Measurements from ENCODE around the gene VEPH1. TPM values are rescaled to one million over a fixed set of nuclear protein-coding genes. Genes with fewer than 3 reads are reported as not detected.
A peak's percentile ranks its signal among the peaks of the same experiment; 100 is the strongest.

The VEPH1 gene
- polyA plus RNA-seq, 1 experiment: 17.9 TPM

DNA sequence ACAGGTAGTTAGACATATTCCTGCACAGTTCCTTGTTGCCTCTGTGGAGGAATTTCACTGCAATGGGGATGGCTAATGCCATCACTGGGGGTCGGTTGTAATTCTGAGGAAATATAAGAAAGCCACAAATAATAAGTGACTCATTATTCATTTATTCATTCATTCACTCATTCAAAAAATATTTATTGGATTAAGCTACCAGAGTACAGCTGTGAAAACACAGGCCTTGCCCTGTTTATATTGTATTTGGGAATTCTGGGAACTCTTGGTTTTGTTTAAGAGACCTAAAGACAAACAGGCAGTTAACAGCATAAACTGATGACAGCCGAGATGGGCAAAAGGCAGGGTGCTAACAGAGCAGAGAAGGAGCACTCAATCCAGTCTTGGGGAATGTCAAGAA lies 43.0 kb downstream of the VEPH1 start:
- ChIA-PET CTCF (interaction anchor here (1.2 kb wide), 1 partner anchor 33 kb away, joined by 4 read pairs; no protein-coding TSS in a partner anchor), POLR2A (interaction anchor here (0.6 kb wide), 1 partner anchor 223 kb away, joined by 3 read pairs; no protein-coding TSS in a partner anchor)
- Histone ChIP-seq H3K36me3 (ENCODE audit: control insufficient read depth, insufficient read depth, low read length) (no peaks in the 10 kb centered on the region), H3K4me3 (ENCODE audit: low read depth, low read length) (no peak overlapping the region), H3K27me3 (ENCODE audit: control insufficient read depth, insufficient read depth, low read length) (no peaks in the 10 kb centered on the region)
- peak; percentile 70 for DNase-seq (ENCODE audit: low read depth)
- TF ChIP-seq, protein P1, sequence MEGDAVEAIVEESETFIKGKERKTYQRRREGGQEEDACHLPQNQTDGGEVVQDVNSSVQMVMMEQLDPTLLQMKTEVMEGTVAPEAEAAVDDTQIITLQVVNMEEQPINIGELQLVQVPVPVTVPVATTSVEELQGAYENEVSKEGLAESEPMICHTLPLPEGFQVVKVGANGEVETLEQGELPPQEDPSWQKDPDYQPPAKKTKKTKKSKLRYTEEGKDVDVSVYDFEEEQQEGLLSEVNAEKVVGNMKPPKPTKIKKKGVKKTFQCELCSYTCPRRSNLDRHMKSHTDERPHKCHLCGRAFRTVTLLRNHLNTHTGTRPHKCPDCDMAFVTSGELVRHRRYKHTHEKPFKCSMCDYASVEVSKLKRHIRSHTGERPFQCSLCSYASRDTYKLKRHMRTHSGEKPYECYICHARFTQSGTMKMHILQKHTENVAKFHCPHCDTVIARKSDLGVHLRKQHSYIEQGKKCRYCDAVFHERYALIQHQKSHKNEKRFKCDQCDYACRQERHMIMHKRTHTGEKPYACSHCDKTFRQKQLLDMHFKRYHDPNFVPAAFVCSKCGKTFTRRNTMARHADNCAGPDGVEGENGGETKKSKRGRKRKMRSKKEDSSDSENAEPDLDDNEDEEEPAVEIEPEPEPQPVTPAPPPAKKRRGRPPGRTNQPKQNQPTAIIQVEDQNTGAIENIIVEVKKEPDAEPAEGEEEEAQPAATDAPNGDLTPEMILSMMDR (IDR thresholded peaks at IDR 0.05; ENCODE audit: insufficient read depth, low read depth, low read length): no peak

DNA sequence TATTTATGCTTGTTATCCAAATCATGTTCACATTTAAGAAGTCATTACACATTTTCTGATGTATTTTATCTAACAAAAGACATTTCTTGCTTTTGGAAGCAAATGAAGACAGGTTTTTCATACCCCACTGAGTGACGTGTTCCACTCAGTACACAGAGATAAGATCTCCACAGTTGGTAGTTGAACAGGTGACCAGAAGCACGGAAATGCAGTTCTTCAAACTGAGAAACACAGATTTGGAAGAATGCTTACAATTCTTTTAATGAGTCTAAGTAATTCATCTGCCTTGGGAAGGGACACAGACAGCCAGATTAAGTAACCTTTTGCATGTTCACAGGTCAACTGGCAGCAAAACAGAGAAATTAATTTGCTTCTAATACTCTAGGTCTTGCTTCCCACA lies 43.5 kb downstream of the VEPH1 start:
- H3K4me3 ChIP-seq (ENCODE audit: low read depth, low read length): no peak overlapping the region
- no peaks in the 10 kb centered on the region for H3K36me3 ChIP-seq (ENCODE audit: control insufficient read depth, insufficient read depth, low read length)
- DNase-seq (ENCODE audit: low read depth): no peak
- ChIA-PET CTCF (interaction anchor here (1.0 to 1.2 kb wide), 2 partner anchors 33 to 147 kb away, joined by 3 to 4 read pairs; no protein-coding TSS in a partner anchor), POLR2A (no interaction called here)
- TF ChIP-seq, protein P1 (IDR thresholded peaks at IDR 0.05; ENCODE audit: insufficient read depth, low read depth, low read length): no peak
- no peaks in the 10 kb centered on the region for H3K27me3 ChIP-seq (ENCODE audit: control insufficient read depth, insufficient read depth, low read length)

DNA sequence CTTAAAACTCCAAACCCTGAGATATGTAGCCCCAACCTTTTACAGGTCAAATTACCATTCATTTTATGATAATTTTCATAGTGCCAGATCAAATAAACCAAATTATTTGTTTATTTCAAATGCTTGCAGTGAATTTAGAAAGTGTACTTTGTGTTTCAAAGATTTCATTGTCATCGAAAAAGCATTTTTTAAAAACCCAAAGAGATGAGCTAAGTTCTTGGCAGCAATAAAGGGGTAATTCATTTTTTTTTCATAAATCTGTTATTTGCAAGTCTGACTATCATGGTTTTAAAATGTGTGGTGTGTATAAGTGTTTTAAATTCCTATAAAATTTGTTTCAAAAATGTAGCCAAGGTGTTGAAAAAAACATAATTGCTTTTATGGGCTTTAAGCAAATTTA lies 49.4 kb downstream of the VEPH1 start:
- ChIA-PET POLR2A (no interaction called here), CTCF (interaction anchor here (0.7 to 1.0 kb wide), 2 partner anchors 249 to 422 kb away, joined by 3 read pairs; no protein-coding TSS in a partner anchor)
- H3K36me3 ChIP-seq (ENCODE audit: control insufficient read depth, insufficient read depth, low read length): no peaks in the 10 kb centered on the region
- DNase-seq (ENCODE audit: low read depth): no peak
- TF ChIP-seq, protein P1 (IDR thresholded peaks at IDR 0.05; ENCODE audit: insufficient read depth, low read depth, low read length): no peak
- no peak overlapping the region for H3K4me3 ChIP-seq (ENCODE audit: low read depth, low read length)
- H3K27me3 ChIP-seq (ENCODE audit: control insufficient read depth, insufficient read depth, low read length): no peaks in the 10 kb centered on the region

DNA sequence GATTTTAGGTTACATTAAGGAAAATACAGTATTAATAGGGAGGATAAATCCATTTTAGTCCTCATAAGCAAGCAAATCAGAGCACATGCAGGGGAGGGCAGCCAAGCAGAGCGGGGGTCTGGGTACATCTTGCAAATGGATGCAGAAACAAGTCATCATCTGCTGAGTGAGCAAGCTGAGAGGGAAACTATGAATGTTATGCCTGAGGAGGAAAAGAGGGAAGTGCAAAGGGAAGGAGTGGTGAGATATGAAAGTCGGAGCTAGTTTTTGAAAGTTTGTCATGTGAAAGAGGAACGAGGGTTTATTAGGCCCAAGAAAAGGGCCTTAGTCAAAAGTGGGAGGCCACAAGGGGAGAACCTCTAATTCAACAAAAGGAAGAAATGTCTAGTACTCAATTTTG lies 51.1 kb downstream of the VEPH1 start:
- no peak for DNase-seq (ENCODE audit: low read depth)
- POLR2A ChIA-PET: no interaction called here
- TF ChIP-seq, protein P1 (IDR thresholded peaks at IDR 0.05; ENCODE audit: insufficient read depth, low read depth, low read length): no peak
- H3K27me3 ChIP-seq (ENCODE audit: control insufficient read depth, insufficient read depth, low read length): no peaks in the 10 kb centered on the region
- CTCF ChIA-PET: interaction anchor here (0.8 to 1.7 kb wide), 4 partner anchors 13 to 284 kb away, joined by 3 to 6 read pairs (median 4); no protein-coding TSS in a partner anchor
- H3K4me3 ChIP-seq (ENCODE audit: low read depth, low read length): no peak overlapping the region
- no peaks in the 10 kb centered on the region for H3K36me3 ChIP-seq (ENCODE audit: control insufficient read depth, insufficient read depth, low read length)

DNA sequence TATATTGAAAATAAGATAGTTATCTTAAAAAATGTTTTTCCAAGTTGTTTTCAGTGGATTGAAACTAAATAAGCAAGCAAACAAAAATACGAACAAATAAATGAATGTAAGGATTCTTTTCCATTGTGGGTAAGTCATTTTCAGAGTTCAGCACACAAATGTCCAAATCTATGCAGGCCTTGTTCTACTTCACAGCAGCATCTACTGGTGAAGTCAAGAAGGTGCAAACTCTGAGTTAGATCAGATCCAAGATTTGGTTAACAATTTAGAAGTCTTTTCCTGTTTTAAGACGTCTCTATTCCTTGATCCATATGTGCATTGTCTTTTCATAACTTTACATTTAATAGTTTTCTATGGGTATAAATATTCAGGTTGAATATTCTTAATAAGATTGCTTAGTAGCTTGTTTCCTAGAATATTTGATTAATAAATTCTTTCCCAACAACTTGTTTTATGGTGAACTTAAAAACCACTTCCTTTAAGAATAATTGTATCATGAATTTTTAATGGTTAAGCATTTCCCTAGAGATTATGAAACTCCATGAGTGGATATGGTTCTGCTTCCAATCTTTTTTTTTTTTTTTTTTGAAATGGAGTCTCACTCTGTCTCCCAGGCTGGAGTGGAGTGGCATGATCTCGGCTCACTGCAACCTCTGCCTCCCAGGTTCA lies 56.1 kb downstream of the VEPH1 start:
- TF ChIP-seq, protein P1 (IDR thresholded peaks at IDR 0.05; ENCODE audit: insufficient read depth, low read depth, low read length): peak; percentile 74
- no peak overlapping the region for H3K4me3 ChIP-seq (ENCODE audit: low read depth, low read length)
- peaks cover 4% of the 10 kb centered on the region for H3K36me3 ChIP-seq (ENCODE audit: control insufficient read depth, insufficient read depth, low read length)
- ChIA-PET CTCF (interaction anchor here (0.6 to 1.0 kb wide), 5 partner anchors 16 to 245 kb away, joined by 3 to 4 read pairs (median 3); no protein-coding TSS in a partner anchor), POLR2A (interaction anchor here (0.7 kb wide), 1 partner anchor 152 kb away, joined by 5 read pairs; no protein-coding TSS in a partner anchor)
- H3K27me3 ChIP-seq (ENCODE audit: control insufficient read depth, insufficient read depth, low read length): no peaks in the 10 kb centered on the region
- DNase-seq (ENCODE audit: low read depth): no peak
